NCI-H82 (cell line): ENCODE data around the gene ERN1.
A peak's percentile ranks its signal among the peaks of the same experiment; 100 is the strongest.
"Not testable (repeated sequence)": the region's sequence is repeated elsewhere in the genome, so short reads cannot be mapped to it uniquely, and the experiment has no call there.

Source experiments
- DNase-seq: peaks from one replicate; lab custom pipeline; 2025; lab: John Stamatoyannopoulos, UW

The ERN1 gene

DNA sequence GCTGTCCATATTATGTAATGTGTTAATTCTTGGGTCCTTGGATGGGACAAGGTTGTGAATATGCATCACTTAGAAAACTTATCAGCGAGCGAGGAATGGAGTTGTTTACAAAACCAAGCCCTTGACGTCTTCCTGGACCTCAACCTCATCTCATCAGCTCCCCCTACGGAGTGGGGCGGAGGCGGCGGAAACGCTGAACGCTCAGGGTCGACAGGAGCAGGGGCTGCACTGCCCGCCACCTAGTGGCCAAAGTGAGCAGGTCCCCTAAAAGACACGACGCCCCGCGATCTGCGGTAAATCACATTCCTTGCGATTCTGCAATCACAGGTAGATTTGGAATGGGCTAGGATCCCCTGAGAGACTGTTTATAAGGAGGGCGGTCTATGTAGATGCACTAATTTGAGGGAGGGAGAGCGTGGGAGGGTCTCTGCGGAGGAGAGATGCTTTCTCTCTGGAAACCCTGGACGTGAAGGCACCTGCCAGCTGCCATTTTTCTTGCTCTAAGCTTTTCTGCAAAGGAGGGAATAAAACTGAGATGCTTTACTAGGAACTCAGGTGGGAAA, 104.1 kb downstream of the ERN1 start:
- DNase-seq: peak; percentile 94

DNA sequence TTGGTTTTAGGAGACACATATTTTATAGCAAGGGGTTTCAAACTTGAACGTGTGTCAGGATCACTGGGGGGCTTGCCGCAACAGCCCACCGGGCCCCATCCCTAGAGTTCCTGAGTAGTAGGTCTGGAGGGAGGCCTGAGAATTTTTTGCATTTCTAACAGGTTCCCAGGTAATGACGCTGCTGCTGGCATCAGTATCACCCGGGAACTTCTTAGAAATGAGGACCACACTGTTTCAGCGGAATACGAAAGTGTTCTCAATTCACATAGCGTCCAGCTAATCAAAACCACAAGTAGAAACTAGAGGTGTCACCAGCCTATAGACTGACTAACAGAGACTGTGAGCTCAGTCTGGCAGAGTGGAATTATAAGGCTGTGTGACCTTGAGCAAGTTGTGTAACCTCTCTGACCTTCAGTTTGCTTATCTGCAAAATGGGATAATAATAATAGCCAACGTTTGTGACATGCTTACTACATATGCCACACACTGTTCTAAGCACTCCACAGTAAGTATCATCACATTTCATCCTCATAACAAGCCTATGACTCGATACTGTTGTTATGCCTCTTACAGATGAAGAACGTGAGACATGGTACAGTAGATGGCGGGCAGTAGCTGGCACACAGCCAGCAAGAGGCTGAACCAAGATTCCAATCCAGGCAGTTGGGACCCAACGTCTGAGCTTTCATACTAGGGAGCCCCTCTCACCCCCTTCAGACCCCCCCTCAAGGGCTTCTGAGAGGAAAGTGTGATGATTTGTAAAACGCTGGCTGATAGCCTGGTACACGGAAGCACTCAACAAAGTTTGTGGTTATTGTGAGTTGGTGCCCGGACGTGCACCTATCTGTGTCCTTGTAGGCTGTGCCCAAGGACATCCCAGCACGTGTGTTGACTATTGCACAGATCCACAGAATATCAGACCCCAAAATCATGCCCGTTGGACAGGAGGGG, 104.9 kb downstream of the ERN1 start:
- DNase-seq: no peak

DNA sequence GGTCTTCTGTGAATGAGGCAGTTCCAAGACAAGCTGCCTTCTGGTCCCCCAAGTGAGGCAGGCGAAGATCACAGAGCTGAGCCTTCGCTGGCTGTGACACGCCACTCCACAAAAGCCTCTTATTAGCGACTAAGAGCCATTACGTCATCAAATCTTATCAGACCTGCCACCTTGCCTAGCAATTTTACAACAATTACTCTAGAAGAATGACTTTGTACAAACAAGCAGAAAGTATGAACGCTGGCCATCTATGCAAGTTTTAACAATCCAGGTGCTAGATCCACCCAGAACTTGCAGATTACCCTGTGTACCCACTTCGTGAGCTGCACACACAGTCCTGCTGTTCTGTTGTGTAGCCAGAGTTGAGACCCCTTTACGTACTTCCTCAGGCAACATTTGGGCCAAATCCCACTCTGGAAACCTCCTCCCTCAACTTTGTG, 105.7 kb downstream of the ERN1 start:
- DNase-seq: peak; percentile 76

DNA sequence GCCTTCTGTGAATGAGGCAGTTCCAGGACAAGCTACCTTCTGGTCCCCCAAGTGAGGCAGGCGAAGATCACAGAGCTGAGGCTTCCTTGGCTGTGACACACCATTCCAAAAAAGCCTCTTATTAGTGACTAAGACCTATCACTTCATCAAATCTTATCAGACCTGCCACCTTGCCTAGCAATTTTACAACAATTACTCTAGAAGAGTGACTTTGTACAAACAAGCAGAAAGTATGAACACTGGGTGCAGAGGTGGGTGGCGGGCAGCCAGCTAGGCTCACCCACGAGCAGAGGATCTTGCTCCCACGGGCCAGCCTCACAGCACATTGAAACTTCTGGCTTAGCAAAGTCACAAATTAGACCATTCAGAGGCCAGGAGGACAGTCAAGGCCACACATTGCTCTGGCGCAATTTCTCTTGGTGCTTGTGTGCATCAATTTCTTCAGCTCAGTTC, 107.3 kb downstream of the ERN1 start:
- DNase-seq: no peak

DNA sequence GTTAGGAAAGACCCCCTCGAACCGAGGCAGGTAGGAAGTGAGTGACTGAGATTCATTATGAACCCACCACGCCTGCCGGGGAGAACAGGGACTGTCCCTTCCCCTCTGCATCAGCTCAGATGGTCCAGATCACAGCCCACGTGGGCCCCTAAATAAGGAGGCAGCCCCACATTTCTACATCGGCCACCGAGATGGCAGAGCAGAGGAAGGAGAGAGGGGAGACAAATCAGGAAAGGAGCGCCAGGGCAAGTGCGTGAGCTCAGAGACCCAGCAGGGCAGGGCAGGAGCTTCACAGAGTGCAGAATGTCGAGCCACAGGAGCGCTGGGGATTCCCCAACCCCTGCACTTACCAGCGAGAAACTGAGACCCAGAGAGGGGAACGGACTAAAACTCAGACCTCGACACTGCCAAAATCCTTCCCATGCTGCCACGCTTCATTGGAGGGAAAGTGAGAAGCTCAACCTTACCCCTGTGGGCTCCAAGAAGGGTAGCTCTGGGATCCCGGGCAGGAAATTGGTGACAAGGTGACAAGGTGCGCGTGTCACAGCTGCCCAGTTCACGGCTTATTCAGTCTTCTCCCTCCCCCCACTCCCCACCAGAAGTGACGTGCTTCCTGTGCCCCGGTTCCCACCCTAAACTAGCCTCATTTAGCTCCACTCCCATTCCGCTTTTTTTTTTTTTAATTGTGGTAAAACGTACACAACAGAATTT, 109.7 kb downstream of the ERN1 start, which contains the start of gene ICAM2:
ICAM2 (minus strand) TSS at position 578 of the 711 bp plus-strand sequence. CDS start 13,942 bp downstream, outside the sequence.
- no peak for DNase-seq

DNA sequence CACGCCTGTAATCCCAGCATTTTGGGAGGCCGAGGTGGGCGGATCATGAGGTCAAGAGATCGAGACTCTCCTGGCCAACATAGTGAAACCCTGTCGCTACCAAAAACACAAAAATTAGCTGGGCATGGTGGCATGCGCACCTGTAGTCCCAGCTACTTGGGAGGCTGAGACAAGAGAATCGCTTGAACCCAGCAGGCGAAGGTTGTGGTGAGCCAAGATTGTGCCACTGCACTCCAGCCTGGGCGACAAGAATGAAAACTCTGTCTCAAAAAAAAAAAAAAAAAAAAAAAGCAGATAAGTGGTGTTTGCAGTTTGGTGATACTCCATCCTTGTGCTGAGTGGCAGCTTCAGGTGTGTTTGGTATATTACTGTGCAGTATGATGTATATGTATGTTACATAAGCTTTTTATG, 110.4 kb downstream of the ERN1 start:
- not testable (repeated sequence) for DNase-seq

DNA sequence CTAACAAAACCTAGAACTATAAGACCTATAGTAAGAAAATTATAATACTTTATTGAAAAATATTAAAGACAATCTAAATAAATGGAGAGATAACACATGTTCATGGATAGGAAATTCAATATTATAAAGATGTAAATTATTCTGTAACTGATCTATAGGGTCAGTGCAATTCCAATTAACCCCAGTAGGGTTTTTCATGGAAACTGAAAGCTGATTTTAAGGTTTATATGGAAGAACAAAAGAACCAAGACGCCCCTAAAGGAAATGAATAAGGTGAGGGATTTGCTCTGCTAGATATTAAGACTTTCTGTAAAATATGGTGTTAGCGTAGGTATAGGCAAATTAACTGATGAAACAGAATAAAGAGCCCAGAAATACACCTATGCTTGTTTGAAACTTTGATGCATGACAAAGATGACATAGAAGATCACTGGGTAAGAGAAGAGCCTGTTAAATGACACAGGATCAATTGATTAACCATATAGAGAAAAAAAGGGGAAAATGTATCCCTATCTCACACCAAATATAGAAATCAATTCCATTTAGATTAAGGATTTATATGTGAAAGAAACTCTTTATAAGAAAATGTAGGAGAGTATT, 112.5 kb downstream of the ERN1 start:
- no peak for DNase-seq

DNA sequence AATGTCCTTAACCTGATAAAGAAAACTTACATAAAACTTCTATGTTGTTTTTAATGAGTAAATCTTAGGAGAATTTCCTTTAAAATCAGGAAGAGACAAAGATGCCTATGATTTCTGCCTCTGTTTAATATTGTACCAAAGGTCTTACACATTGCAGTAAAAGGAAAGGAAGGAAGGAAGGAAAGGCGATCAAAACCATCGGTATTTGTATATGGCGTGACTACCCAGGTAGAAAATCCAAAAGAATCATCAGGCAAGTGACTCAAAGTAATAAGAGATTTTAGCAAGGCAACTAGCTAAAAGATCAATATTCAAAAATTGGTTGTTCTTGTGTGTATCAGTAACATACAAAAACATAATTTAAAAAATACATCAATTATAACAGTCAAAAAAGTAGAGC, 113.0 kb downstream of the ERN1 start:
- DNase-seq: no peak

DNA sequence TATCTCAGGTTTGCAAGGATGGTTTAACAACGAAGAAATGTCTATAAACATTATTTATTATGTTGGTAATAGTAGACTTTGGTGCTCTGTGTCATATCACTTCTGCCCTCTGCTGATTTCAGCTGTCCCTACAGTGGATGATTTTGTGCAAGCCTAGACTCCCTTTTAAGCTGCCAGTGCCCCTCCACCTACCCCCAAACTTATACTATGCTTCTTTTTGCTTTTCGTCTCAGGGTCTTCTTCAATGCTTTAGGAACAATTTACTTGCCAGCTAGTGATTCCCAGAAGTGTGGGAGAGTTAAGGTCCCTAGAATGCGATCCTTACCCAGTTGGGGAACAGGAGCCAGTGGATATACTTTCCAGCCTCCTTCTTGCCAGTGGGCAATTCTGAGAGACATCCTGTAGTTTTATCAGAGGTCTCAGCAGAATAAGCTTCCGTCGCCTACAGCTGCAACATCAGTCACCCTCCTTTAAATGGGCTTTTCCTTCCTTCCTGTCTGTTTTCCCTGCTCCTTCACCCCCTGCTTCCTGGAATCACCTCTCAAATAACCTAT, 113.6 kb downstream of the ERN1 start:
- no peak for DNase-seq

DNA sequence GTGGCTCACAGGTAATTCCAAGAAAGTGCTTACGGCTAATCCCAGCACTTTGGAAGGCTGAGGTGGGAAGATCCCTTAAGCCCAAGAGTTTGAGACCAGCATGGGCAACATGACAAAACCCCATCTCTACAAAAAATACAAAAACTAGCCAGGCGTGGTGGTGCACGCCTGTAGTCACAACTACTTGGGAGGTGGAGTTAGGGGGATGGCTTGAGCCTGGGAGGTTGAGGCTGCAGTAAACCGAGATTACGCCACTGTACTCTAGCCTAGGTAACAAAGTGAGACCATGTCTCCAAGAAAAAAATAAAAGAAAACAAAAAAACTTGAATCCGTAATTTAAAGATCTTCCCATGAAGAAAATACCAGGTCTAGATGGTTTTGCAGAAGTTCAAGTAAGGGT, 114.5 kb downstream of the ERN1 start:
- no peak for DNase-seq

DNA sequence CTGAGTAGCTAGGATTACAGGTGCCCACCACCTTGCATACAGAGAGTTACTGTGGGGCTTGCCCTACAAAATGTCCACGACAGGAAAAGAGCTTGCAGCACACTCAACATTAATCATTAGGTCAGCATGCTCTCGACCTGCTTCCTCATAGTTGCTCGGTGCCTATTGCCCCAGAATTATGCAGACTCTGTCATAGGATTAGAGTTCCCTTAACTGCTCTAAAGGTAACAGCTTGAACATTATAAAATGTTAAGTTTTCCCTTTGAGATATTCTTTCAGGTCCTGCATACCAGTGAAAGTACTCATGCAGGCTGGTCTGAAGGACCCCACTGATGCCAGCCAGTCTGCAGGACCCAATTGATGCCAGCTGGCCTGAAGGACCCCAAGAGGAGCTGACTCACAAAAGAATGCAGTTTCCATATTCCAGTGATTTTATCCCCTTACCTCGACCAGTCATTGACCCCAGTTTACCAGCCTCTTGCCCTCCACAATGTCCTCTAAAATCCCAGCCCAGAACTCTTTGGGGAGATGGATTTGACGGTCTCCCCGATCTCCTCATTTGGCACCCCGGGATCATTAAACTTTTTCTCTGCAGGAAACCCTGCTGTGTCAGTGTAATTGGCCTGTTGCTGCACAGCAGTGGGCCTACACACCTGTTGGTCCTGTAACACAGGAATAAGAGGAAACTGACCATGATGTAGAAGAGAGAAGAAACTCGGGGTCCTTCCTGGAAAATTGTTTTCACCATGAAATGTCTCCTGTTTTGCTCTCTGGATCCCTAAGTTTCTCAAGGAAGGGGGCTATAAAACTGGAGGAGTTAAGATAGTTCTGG, 120.2 kb downstream of the ERN1 start:
- DNase-seq: no peak

DNA sequence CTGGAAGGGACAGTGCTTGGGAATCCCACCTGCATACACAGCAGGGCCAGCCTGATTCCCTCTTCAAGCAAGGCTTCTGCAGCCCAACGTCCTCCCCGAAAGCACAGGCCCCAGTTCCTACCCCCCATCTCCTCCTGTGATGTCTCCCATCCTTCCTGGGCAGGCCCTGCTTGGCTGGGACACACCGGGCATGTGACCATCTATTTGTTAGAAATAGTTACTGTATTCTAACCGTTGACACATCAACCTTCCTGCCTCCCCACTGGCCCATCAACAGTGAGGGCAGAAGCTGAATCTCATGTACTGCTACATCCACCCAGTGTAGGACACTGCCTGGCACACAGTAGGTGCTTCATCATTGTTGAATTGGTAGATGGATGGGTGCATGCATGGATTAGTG, 121.1 kb downstream of the ERN1 start:
- DNase-seq: no peak

DNA sequence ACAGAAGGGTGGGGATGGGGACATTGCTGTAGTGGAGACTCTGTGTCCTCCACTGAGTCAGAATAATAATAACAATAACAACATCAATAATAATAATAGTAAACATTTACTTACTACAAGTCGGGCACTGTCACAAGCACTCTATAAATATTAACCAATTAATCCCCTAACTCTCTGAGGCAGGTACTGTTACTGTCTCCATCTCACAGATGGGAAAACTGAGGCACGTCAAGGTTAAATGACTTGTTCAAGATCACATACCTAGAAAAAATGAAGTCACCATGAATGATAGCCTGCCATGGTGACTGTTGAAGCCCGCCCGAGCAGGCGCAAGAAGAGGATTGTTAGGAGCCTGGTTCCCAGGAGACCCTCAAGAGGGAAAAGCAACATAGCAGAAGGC, 121.6 kb downstream of the ERN1 start:
- no peak for DNase-seq

DNA sequence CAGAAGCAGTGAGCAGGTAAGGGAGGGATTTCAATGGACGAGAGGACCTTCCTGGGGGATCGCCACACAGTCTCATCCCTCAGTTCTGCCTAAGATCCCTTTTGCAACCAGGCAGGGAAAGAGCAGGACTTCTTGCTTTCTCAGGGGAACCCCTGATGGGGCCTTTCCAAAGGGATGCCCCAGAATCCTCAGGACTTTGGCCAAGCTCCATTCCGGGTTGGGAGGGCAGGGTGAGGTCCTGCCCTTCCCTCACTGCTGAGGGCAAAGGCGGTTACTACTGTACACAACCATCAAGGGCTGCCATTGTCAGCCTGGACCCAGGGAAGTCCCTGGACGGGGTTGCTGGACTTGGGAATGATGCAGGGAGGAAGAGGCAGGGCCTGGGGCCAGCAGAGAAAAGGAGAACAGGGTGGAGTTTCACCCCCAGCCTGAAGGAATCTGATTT, 122.1 kb downstream of the ERN1 start:
- no peak for DNase-seq

DNA sequence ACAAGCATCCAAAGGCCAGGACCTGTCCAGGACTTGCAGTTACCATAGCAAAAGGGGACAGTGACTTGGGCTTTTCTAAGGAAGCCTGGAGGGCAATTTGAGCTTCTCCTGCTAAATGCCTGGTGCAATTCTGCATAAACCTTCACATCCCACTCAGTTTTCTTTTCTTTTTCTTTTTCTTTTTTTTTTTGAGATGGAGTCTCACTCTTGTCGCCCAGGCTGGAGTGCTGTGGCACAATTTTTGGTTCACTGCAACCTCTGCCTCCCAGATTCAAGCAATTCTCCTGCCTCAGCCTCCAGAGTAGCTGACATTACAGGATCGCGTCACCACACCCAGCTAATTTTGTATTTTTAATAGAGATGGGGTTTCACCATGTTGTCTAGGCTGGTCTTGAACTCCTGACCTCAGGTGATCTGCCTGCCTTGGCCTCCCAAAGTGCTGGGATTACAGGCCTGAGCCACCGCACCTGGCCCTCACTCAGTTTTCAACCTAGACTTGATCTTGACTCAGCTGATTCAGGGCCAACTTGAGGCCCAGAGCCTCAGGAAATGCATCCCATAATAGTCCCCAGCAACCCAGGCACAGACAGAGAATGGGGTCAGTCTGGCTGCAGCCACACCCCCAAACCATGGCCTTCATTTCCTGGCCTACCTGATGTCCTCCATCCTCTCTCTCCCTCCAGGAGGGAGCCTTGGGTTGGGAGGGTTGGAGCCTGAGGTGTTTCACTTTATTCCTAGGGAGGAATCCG, 122.7 kb downstream of the ERN1 start:
- DNase-seq: not testable (repeated sequence)

DNA sequence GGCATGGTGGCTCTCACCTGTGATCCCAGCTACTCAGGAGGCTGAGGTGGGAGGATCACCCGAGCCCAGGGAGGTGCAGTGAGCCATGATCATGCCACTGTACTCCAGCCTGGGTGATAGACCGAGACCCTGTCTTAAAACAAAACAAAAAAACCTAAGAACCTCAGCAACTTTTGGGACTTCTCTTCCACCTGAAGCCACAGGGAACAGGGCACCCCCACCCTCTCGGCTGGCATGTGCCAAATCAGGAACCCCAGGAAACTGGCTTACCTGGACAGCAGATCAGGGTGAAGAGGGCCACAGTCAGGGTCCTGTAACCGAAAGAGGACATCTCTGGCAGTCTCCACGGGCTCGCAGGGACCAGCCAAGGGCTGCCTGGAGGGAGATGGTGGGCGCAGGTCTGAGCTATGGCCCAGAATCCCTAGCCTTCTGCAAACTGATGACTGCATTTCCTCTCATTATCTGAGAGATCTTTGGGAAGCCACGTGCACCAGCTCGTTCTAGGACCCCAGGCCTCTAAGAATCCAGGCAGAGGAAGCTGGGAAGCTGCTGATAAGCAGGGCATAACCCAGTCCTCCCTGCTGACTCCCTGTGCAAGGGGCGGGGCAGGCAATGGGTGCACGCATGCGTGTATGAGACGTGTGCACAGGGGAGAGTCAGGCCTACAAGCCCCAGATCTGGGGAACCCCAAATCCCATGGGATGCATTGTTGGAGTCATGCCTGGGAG, 123.4 kb downstream of the ERN1 start:
- no peak for DNase-seq

DNA sequence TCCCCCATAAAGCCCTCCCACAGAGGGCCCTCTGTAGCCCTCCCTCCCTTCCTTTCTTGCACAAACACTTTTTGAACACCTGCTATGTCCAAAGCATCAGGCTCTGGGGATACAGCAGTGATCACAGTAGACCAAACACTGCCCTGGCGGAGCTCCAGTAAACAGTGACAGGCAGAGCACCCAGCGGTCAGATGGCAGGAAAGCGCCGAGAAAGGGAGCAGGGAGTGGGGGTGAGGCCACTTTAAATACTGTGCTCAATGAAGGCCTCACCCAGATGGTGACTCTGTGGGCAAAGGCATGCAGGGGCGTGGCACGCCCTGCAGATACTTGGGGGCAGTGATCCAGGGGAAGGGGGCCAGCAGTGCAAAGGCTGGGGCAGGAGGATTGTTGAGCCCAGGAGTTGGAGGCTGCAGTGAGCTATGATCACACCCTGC, 124.2 kb downstream of the ERN1 start:
- DNase-seq: peak; percentile 70

DNA sequence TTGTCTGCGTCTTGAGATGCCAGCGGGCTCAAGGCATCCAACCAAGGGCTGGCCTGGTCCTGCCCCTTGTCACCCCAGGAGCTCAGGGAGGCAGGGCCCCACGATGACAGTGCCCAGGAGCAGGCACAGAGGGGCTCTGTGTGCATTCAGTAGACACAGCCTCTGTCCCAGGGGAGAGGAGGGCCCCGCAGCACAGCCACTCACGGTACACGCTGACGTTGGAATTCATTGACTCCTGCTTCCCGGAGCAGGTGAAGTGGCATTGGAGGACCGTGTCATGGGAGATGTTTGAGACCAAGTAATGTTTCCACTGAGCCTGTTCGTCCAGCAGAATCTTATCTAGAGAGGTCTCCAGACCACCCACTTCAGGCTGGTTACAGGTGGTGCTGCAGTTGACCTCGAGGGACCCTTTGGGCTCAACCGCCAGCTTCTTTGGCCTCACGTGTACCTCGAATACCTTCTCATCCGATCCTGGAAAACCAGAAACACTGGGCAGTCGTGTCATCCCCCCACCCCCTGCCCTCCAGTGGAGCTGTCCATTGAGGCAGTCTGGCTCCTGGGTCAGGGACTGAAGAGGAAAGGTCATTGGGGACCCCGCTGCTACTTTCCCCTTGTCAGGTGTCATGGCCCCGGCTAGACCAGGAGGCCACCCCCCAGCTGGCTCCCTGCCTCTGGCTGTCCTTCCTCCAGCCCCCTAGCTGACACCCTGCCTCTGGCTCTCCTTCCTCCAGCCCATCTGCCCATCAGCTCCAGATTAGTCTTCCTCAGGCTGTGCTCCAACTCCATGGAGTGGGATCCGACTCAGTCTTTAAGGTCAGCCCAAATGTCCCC, 124.8 kb downstream of the ERN1 start:
- no peak for DNase-seq
